NCI-H2029 treated with DMSO at 0.1 percent for 48 hours (cell line): ENCODE results near the gene APIP.
"Not testable (repeated sequence)": the region's sequence is repeated elsewhere in the genome, so short reads cannot be mapped to it uniquely, and the experiment has no call there.

Experiments used
- DNase-seq: peaks from one replicate; lab custom pipeline; 2025; lab: John Stamatoyannopoulos, UW

The APIP gene

DNA sequence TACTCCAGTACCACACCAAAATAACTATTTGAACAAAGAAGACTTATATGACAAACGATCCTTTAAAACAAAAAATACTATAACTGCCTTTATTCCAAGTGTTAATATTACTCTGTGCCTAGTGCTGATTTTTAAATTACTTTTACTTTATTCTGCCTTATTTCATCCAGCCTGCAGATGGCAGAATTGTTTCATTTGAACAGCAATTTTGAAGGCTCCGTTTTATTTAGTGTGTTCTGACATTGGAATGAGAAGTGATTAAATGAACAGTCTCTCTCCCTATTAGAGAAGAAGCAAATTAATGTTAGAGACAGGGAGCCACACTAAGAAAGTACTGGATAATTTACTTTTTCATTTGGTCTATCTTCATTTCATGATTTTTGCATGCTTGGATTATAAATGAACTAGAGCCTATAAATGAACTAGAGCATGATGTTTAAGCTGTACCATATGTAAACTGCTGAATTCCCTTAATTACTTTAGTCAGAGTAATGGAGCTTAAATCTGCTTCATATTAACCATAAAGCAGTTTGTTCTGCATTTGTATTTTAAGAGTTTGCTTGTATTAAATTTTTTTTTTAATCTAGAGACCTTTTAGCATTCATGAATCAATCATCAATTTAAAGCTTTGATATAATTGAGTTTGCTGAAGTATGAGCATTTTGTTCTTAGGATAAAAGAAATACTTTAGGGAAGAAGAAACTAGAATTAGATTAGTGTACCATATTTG is 10.1 kb upstream of the APIP start:
- DNase-seq: peak; percentile 68

DNA sequence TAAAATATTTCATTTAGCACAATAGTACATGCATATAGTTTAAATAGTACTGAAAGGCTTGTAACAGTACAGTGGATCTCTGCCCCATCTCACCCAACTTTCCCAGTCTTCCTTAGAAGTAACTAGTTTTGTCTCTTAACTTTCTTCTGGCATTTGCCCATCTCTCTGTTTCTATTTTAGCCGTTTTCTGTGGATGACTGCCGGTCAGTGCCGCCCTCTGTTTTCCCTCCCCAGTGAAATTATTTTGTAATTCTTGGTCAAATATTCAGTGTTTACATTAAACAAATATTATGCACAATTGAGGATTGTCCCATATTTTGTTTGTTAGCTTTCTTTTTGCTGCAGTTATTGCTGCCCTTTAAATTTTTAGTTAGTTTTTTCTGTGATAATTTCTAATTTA is 8.5 kb upstream of the APIP start:
- DNase-seq: no peak

DNA sequence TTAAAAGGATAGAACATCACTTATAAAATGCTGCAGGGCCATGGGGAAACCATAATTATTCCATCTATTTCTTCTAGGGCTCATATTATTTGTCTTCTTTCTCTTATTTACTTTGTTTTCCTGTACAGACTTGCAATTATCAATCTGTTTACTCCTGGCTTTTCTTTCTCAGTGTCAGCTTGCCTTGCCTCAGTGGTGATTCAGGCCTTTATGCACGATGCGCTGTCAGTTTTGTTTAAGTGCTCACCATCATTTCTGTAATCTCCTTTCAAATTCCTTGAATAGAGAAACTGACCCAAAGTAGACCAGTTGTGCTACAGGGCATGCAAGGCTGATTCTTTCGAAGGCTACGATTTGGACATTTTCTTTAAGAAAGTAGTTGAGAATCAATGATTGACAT is 5.0 kb upstream of the APIP start:
- DNase-seq: no peak

DNA sequence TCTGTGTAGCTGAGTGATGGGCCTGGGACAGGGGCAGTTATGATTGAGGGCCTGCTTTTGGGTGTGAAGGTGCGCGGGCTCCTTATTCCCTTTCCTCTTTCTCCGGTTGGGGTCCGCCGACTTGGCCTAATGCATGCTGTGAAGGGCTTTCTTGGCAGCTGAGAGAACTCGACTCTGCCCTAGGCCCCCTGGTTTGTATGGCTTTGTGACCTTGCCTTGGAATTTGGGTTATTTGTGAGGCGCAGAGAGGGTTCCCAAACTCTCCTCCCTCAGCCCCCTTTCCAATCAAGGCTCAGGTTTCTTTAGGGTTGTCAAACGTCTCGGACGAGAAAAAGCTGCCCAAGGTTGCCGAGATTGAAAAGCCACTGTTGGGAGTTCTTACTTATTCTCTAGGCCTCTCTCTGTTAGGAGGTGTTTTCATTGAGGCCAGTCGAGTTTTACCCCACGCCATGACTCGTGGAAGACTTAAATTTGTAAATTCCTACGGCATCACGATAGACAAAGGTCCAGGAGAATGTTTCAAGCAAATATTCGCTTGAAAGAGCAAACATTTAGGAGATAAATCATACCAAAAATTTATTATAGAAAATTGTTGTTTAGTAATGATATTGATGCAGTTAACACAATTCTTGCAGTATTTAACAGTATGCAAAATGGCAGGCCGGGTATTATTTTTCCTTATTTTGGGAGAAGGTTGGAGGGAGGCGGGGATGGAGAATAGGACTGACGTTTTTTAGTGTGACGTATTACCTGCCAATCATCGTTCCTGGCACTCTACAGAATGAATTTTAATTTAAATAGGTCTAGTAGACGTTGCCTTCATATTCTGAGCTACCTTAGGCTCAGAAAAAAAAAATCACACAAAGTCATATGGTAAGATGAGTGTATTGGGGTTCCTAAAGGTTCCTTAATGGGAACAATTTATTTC is 928 bp upstream of the APIP start:
- no peak for DNase-seq

DNA sequence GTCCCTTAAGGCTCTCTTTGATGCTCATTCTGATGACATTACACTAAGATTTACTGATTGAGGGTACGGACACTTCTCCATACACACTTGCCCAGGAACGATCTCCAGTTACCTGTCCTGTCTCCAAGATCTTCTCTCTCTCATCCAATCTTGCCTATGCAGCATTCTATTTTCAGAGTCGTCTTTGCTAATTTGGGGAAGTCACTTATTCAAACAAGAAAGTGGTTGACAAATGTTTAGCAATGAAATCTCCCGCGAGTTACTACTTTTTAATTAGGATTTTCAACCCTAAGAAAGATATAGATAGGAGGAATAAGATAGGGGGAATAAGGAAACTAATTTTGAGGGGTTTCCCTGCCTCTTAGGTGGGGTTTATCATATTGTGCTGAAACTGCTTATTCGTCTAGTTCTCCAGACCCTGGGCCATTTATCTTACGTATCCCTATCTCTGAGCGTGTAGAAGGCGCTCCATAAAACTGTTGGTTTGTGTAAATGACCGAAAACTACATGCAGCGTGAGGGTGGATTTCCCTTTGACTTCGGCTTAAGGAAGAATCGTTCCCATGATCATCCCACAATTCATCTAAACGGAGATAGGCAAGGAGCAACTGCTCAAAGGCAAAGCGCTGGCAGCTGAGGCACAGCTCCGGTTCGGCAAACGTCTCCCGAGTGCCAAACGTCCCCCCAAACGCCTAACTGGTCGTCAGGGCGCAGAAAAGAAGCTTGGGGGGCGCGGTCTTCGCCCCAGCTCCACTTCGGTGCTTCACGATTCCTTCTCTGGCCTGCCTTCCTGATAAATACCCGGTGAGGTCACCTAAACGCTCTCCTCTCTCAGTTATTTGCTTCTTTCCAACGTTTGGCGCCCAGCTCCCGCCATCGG is 804 bp downstream of the APIP start:
- DNase-seq: peak; percentile 51

DNA sequence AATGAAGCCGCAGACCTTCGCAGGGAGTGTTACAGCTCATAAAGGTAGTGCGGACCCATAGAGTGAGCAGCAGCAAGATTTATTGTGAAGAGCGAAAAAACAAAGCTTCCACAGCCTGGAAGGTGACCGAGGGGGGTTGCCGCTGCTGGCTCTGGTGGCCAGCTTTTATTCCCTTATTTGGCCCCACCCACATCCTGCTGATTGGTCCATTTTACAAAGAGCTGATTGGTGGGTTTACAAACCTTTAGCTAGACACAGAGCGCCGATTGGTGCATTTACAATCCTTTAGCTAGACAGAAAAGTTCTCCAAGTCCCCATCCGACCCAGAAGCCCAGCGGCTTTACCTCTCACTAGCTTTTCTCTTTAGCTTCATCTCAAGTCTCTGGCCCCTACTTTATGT is 2.6 kb downstream of the APIP start:
- not testable (repeated sequence) for DNase-seq

DNA sequence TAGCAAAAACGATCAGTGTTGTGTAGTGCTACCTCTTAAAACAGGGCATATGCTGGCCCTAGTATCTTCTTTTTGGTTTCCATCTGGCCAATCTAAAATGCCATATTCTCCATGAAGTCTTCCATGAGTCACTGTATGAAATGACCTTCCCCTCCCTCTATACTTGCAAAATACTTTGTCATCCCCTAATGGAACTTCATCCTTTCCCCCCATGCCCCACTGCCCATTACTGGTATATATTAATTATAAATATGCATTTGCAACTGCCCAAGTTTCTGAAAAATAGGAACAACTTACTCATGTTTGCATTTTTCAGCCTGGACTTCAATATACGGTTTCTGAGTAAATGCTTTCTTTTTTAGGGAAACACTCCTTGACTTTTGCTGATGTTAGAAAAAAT is 4.5 kb downstream of the APIP start:
- DNase-seq: no peak

DNA sequence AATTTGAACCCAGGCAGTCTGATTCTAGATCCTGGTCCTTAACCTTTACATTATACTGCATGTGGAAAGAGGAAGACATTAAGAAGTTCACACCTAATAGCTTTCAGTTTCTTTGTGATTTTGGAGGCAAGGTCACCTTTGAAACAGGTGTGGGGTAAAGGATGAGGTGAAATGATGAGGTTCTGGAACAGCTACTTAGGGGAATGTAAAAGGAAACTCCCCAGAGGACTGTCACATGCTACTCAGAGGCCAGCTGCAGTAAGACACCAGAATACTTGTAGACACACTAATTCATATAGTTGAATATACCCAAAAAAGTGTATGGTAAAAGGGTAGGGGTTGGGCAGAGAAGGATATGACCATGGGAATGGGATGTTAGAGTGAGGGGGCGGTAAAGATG is 5.4 kb downstream of the APIP start:
- DNase-seq: no peak

DNA sequence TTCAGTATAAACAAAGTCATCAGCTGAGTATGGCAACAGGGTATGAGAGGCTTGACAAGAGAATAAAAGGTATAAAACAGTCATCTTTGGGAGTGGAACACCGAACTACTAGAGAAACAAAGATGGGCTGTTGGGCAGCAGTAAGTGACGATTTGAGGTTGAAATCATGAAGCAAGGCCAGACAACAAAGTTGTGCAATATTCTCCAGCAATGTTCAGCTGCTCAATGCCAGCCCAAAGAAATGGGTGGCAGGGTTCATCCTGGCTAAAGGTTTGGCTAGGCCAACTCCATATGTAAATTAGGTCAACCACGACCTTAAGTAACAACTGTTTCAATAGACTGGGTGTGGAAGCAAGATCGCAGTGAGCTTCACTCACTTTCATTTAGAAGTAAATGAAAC is 6.2 kb downstream of the APIP start:
- DNase-seq: no peak

DNA sequence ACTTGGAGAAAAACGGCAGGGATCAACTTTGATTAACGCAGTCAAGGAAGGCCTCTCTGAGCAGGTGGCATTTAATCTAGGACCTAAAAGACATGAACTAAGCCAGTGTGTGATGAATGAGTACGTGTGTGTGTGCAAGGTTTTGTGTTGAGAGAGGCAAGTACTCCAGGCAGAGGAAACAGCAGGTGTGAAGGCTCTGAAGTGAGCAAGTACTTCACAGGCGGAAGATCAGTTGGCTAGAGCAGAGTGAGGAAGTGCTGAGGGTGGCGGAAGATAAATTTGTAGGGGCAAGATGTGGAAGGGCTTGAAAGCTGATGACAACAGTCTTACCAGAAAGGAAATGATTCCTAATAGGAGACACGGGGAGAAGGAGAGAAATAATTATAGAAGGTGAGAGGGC is 6.8 kb downstream of the APIP start:
- peak; percentile 39 for DNase-seq

DNA sequence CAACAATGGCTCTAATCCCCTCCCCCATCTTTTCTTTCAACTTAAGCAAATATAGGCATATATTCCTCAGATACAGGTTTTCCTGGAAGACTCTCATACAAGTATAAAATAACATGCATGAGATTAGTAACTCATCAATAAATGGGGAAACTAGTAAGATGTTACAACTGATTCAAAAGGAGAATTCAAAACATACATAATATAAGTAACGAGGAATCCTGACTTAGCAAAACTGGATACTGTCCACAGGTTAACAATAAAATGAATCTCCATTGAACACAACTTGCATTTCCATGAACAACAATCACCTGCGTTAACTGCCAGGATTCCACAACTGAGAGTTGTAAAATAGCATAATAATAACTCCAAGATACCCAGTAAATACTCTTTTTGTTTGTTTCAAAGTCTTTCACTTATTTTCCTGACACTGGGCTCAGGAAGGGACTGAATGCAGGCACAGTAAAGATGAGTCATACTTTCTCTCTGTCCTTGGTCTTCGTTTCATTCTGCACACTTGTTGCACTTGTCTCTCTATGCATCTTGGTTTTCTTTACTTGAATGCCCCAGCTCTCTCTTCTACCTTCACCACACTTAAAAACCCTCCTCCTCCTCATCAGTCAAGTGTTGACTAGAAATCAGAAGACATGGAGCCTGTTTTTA is 8.1 kb downstream of the APIP start:
- DNase-seq: no peak

DNA sequence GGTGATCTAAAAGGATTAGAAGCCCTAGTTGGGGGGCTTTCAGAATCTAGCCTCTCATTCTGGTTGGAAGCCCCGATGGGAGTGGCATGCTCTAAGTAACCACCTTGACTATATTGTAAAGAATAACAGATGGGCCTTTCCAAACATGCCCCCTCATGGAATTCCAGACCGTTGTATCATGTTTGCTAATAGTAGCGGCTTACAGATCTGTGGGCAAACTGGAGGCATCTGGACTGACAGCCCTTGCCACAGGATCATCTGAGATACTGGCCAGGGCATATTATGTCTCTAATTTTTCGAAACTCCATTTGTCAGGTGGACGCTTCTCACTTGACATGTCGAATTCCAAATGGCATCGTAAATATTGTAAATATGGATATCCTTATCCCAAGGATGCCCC is 10.5 kb downstream of the APIP start:
- no peak for DNase-seq

DNA sequence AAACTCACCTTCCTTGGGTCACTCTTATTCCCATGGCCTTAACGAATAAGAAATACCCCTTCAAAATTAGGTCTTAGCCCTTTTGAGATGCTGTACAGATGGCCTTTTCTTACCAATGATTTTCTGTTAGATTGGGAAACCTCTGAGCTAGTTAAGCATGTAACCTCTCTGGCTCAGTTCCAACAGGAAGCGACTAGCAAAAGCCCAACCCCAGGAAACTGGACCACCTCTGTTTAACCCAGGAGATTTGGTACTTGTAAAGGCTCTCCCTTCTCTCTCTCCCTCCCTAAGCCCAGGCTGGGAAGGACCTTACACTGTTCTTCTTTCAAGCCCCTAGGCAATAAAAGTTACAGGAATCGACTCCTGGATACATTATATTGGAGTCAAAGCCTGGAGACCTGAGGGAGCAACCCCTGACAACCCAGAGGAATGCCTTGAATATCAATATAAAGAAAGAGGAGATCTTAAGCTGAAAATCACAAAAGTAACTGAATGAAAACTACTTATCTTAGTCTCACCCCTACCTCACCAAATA is 11.7 kb downstream of the APIP start:
- DNase-seq: peak; percentile 45

DNA sequence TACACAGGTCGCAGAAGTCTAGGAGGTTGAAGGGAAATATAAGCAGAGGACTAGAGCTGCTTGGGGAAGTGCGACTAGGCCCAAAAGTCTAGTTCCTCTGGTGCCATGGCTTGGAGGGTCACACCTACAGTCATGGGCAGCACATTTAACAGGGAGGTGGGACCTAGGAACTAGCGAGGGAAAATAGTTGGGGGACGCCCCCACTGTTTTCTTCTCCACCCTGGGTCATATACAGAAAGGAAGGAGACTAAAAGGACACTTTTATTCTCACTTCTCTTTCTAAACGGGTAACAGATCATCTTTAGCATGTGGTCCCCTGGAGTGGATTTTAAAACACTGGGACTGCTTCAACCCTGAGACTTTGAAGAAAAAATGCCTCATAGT is 16.6 kb downstream of the APIP start:
- no peak for DNase-seq

DNA sequence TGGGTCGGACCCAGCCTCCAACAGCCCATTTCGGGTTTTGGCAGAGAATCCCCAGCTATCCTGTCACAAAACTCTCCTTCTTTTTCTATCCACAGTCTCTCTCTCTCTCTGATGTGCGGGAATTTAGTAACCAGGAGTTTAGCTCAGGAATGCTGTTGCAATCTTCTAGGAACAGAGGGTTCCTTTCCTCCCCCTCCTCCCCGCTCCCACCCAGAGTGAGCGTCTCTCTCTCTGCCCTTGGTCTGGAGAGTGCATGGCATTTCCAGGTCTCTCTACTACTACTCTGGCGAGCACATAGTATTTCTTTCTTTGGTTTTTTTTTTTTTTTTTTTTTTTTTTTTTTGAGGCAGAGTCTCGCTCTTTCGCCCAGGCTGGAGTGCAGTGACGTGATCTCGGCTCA is 17.7 kb downstream of the APIP start:
- DNase-seq: no peak

DNA sequence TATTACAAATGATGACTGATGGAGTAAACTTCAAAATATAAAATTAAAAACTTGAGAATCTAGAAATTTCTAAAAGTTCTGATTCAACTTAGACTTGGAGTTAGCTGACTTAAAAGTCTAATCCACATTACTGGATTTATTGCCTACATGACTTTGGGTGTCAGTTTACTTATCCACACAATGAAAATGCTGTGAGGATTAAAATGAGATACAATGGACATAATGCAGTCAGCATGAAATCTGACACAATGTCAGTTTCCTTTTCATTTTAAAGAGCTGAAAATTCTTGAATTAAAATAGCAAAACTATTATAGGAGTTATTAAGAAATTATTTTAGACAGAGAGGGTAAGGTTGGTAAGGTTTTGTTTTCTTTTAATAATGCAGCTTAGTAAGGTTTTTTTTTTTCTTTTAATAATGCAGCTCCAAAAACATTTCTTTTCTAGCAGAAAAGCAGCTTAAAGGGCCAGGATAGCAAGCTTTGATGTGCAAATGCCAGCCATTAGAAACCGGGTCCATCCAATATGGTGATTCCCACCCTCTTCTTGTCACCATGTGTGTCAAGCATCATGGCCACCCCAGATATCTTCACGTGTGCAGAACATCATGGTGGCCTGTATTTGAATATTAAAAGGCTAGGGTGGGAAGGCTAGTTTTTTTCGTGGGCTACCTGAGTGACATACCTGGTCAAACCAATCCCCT is 18.9 kb downstream of the APIP start:
- DNase-seq: no peak

DNA sequence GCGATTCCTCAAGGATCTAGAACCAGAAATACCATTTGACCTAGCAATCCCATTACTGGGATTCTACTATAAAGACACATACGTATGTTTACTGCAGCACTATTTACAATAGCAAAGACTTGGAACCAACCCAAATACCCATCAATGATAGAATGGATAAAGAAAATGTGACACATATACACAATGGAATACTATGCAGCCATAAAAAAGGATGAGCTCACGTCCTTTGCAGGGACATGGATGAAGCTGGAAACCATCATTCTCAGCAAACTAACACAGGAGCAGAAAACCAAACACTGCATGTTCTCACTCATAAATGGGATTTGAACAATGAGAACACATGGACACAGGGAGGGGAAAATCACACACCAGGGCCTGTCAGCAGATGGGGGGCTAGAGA is 20.0 kb downstream of the APIP start:
- DNase-seq: not testable (repeated sequence)

DNA sequence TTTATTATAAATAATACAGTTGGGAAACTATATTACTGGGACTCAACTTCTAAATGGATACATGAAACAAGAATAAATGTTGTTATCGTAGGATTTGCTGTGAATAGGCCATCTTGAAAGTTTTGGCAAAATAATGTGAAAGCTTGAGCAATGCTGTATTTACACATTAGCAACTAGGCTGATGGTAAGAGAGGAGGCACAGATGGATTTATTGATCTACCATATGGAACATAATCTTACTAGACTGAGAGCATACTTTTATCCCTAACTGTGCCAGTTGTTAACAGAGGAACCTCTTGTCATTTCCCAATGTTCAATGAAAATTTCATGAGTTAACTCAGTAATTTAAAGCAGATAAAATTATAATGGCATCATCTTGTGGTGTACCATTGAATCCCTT is 22.8 kb downstream of the APIP start:
- DNase-seq: no peak

DNA sequence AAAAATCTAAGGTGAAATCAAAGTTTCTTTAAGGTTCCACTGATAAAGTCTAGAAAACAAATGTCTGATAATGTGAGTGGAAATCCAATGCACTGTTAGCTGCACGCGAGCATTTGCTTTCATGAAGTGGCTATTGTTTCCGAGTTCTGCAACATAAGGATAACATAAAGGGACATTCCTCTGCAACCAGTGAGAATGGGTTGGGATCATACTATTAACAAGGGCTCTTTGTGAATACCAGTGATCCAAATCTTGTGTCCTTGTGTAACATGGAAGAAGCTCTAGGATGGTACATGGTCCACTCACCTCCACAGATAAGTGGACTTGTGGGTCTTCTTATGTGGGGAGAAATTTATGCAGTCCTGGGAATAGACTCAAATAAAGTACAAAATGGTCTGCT is 24.6 kb downstream of the APIP start:
- DNase-seq: no peak

DNA sequence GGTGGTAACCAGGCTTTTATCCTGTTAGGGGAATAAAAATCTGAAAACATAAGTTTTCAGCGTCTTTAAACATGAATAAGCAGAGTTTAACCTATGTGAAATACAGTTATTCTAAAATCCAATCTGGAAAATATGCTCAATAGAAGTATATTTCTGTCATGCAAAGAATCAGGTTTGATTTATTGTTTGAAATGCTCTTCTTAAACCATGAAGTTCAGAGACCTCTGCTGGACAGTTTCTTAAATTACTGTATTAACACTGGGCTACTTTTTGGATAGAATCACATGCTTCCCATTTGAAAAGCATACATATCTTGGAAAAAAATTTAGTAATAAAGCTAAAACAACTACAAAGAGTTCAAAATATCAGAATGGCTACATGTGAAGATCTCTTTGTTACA is 25.4 kb downstream of the APIP start:
- DNase-seq: peak; percentile 61

DNA sequence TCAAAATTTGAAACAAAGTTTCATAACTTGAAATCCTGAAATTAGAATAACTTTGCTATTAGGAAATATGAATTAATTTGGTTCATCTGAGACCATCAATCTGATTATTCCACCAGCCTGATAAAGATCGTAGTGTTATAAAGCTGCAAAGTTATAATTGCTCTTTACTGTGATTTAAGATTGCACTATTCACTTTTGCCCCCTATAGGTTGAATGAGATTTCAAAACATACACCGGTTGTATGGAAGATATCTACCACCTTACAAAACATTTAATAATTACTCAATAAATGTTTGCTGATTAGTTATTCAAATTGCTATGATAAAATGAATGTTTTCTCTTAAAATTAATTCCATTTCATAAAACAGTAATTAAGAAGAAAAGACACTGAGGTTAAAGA is 26.1 kb downstream of the APIP start:
- no peak for DNase-seq
